Measurements from ENCODE around the gene JMJD1C. TPM values are rescaled to one million over a fixed set of nuclear protein-coding genes. Genes with fewer than 3 reads are reported as not detected.

The JMJD1C gene
- total and polyA plus RNA-seq, 10 of the 15 experiments (the other 5 are each of a cell fraction or from before 2014, with no cell fraction given): 31.2 to 83.3 (median 49.5) TPM

DNA sequence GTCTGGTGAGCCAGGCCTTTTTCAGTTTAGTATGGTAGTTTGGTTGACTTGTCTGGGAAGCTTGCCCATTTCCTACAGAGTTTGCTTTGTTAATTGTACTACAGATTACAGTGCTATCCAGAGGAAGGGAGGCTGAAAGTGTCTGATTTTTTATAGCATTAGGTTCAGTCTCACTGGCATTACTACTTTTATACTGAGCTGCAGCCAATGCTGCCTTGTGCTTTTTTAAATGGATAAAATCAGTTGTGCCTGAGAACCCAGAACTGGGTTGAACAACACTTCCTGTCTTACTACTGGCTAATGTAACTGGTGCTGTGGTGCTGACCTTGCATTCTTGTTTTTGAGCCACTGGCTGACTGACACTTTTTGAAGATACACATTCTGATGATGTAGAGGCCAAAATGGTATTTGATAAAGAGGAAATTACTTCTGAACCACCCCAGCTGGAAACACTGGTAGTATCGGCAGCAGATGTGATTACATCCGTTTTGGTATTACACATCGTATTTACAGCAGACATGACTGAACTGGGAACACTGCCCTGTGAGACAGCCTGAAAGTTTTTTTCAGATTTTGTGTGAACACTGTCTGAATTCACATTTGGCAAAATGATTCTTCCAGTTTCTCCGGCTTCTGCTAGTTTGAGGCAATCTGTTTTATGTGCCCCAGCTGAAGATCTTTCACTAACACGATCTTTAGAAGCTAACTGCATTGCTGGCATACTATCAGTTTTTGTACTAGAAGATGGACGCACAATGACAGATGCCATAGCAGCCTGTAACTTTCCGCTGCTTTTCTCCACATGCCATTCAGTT, 258.6 kb downstream of the JMJD1C start (continued):
- TF ChIP-seq, protein P1, sequence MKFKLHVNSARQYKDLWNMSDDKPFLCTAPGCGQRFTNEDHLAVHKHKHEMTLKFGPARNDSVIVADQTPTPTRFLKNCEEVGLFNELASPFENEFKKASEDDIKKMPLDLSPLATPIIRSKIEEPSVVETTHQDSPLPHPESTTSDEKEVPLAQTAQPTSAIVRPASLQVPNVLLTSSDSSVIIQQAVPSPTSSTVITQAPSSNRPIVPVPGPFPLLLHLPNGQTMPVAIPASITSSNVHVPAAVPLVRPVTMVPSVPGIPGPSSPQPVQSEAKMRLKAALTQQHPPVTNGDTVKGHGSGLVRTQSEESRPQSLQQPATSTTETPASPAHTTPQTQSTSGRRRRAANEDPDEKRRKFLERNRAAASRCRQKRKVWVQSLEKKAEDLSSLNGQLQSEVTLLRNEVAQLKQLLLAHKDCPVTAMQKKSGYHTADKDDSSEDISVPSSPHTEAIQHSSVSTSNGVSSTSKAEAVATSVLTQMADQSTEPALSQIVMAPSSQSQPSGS (IDR thresholded peaks at IDR 0.05; ENCODE audit: low read length): peak; percentile 43; the same call in 1 of the 2 replicates
- TF ChIP-seq, protein P2, sequence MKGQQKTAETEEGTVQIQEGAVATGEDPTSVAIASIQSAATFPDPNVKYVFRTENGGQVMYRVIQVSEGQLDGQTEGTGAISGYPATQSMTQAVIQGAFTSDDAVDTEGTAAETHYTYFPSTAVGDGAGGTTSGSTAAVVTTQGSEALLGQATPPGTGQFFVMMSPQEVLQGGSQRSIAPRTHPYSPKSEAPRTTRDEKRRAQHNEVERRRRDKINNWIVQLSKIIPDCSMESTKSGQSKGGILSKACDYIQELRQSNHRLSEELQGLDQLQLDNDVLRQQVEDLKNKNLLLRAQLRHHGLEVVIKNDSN (IDR thresholded peaks at IDR 0.05; ENCODE audit: borderline replicate concordance, extremely low read length, insufficient read depth, low read depth, low read length): no peak
- no peak for TF ChIP-seq RAD21 (IDR thresholded peaks at IDR 0.05; ENCODE audit: insufficient read depth, low read depth, low read length)
- TF ChIP-seq POLR2A (IDR thresholded peaks at IDR 0.05; ENCODE audit: low read depth, low read length): no peak; the same call in 1 of the 2 replicates
- TF ChIP-seq IKZF1 (conservative IDR thresholded peaks at IDR 0.05): no peak
- no peak for TF ChIP-seq EED (IDR thresholded peaks at IDR 0.05; ENCODE audit: low read depth)
- no peak for TF ChIP-seq NFYA (IDR thresholded peaks at IDR 0.05; ENCODE audit: borderline replicate concordance, low read depth, low read length)
- TF ChIP-seq BRCA1 (IDR thresholded peaks at IDR 0.05; ENCODE audit: low read depth, low read length): no peak
- 0 out of 2 replicates have a peak, but pooled peaks have one; percentile 39 for TF ChIP-seq TCF3 (IDR thresholded peaks at IDR 0.05; ENCODE audit: borderline replicate concordance, insufficient read depth, low read depth, low read length)
- no peak for TF ChIP-seq RELB (IDR thresholded peaks at IDR 0.05; ENCODE audit: low read depth)
- TF ChIP-seq NFIC (IDR thresholded peaks at IDR 0.05; ENCODE audit: low read depth, low read length): 0 out of 2 replicates have a peak, but pooled peaks have one; percentile 14
- TF ChIP-seq BMI1 (IDR thresholded peaks at IDR 0.05; ENCODE audit: borderline replicate concordance): no peak

Measured in GM12878 (cell line).